Measurements from ENCODE around the gene CCDC85C. TPM values are rescaled to one million over a fixed set of nuclear protein-coding genes. Genes with fewer than 3 reads are reported as not detected.
A peak's percentile ranks its signal among the peaks of the same experiment; 100 is the strongest.

CCDC85C gene
- total and polyA plus RNA-seq, 4 donors: 4.0 to 23.9 (median 9.6) TPM

GRCh38 chr14:99576761-99577705 is 27.0 kb downstream of the CCDC85C start:
- TF ChIP-seq HNF4G (IDR thresholded peaks at IDR 0.05) (no peak), MAX (IDR thresholded peaks at IDR 0.05) (no peak), ZBTB33 (IDR thresholded peaks at IDR 0.05) (no peak), ATF3 (IDR thresholded peaks at IDR 0.05) (no peak), SP1 (IDR thresholded peaks at IDR 0.05) (no peak), HNF4A (conservative IDR thresholded peaks at IDR 0.05) (no peak)
- H3K9ac ChIP-seq (ENCODE audit: low read depth in 1 of 2, low read length in 2 of 2): no peak overlapping the region
- DNase-seq (ENCODE audit: low spot score): no peak
- H3K4me3 ChIP-seq (ENCODE audit: low read depth in 1 of 3, low read length in 3 of 3): no peak overlapping the region
- H3K4me1 ChIP-seq (ENCODE audit: control insufficient read depth in 4 of 4, insufficient read depth in 4 of 4, low read length in 3 of 4): peaks cover 32 to 61% (median 52%) of the 10 kb centered on the region in 4 donors
- H3K9me3 ChIP-seq (ENCODE audit: control insufficient read depth in 4 of 4, low read length in 3 of 4): no peaks in the 10 kb centered on the region
- peaks cover 0 to 2% (median 0%) of the 10 kb centered on the region in 4 donors for H3K36me3 ChIP-seq (ENCODE audit: control insufficient read depth in 4 of 4, insufficient read depth in 3 of 4, low read depth in 1 of 4, low read length in 3 of 4)
- 89% methylated on average over 26 of the region's 26 CpGs for WGBS
- no peak overlapping the region for H3K27ac ChIP-seq (ENCODE audit: low read depth in 1 of 2, low read length in 2 of 2)
- no peaks in the 10 kb centered on the region for H3K27me3 ChIP-seq (ENCODE audit: control insufficient read depth in 4 of 4, insufficient read depth in 4 of 4, low read length in 3 of 4)

- H3K27ac ChIP-seq (ENCODE audit: low read depth in 1 of 2, low read length in 2 of 2): peak overlapping the region in 1 of 2 donors; percentile 32
- peaks cover 0 to 2% (median 0%) of the 10 kb centered on the region in 4 donors for H3K36me3 ChIP-seq (ENCODE audit: control insufficient read depth in 4 of 4, insufficient read depth in 3 of 4, low read depth in 1 of 4, low read length in 3 of 4)
- H3K27me3 ChIP-seq (ENCODE audit: control insufficient read depth in 4 of 4, insufficient read depth in 4 of 4, low read length in 3 of 4): no peaks in the 10 kb centered on the region
- TF ChIP-seq SP1 (IDR thresholded peaks at IDR 0.05): no peak
- no peak for TF ChIP-seq HNF4G (IDR thresholded peaks at IDR 0.05)
- TF ChIP-seq FOXA1 (IDR thresholded peaks at IDR 0.05): no peak
- TF ChIP-seq NR2F2 (IDR thresholded peaks at IDR 0.05): no peak
- no peak for TF ChIP-seq RXRA (IDR thresholded peaks at IDR 0.05)
- no peak for TF ChIP-seq FOXA2 (IDR thresholded peaks at IDR 0.05)
- TF ChIP-seq HNF4A (conservative IDR thresholded peaks at IDR 0.05): no peak
- no peak for TF ChIP-seq ATF3 (IDR thresholded peaks at IDR 0.05)
- no peaks in the 10 kb centered on the region for H3K9me3 ChIP-seq (ENCODE audit: control insufficient read depth in 4 of 4, low read length in 3 of 4)
- WGBS: 72% methylated on average over 5 of the region's 5 CpGs
- no peak overlapping the region for H3K9ac ChIP-seq (ENCODE audit: low read depth in 1 of 2, low read length in 2 of 2)
- no peak for DNase-seq (ENCODE audit: low spot score)
- H3K4me3 ChIP-seq (ENCODE audit: low read depth in 1 of 3, low read length in 3 of 3): no peak overlapping the region
- peaks cover 32 to 68% (median 58%) of the 10 kb centered on the region in 4 donors for H3K4me1 ChIP-seq (ENCODE audit: control insufficient read depth in 4 of 4, insufficient read depth in 4 of 4, low read length in 3 of 4)
Measured at GRCh38 chr14:99576304-99576703, 27.7 kb downstream of the CCDC85C start.

- WGBS: 79% methylated on average over 22 of the region's 22 CpGs
- TF ChIP-seq HNF4G (IDR thresholded peaks at IDR 0.05): no peak
- no peak for TF ChIP-seq NR2F2 (IDR thresholded peaks at IDR 0.05)
- peak in 1 of 2 donors; percentile 17 for TF ChIP-seq RAD21 (IDR thresholded peaks at IDR 0.05)
- no peak for DNase-seq (ENCODE audit: low spot score)
- Histone ChIP-seq H3K9ac (ENCODE audit: low read depth in 1 of 2, low read length in 2 of 2) (peak overlapping the region in 1 of 2 donors; percentile 23), H3K27me3 (ENCODE audit: control insufficient read depth in 4 of 4, insufficient read depth in 4 of 4, low read length in 3 of 4) (no peaks in the 10 kb centered on the region), H3K9me3 (ENCODE audit: control insufficient read depth in 4 of 4, low read length in 3 of 4) (no peaks in the 10 kb centered on the region), H3K4me1 (ENCODE audit: control insufficient read depth in 4 of 4, insufficient read depth in 4 of 4, low read length in 3 of 4) (peaks cover 39 to 78% (median 68%) of the 10 kb centered on the region in 4 donors), H3K36me3 (ENCODE audit: control insufficient read depth in 4 of 4, insufficient read depth in 3 of 4, low read depth in 1 of 4, low read length in 3 of 4) (peaks cover 0 to 2% (median 0%) of the 10 kb centered on the region in 4 donors), H3K27ac (ENCODE audit: low read depth in 1 of 2, low read length in 2 of 2) (peak overlapping the region; percentile 55 to 63), H3K4me3 (ENCODE audit: low read depth in 1 of 3, low read length in 3 of 3) (no peak overlapping the region)
Measured at GRCh38 chr14:99575043-99576023, 28.7 kb downstream of the CCDC85C start.

Data from liver (tissue), 9 donors.